Measurements from ENCODE around the gene DNAJC13. TPM values are rescaled to one million over a fixed set of nuclear protein-coding genes. Genes with fewer than 3 reads are reported as not detected.
A peak's percentile ranks its signal among the peaks of the same experiment; 100 is the strongest.
"Not testable (repeated sequence)": the region's sequence is repeated elsewhere in the genome, so short reads cannot be mapped to it uniquely, and the experiment has no call there.

DNAJC13 gene
- total RNA-seq, 1 donor: 107 TPM

- DNase-seq (ENCODE audit: low read depth): peak; percentile 69
- no peak overlapping the region for H3K4me3 ChIP-seq (ENCODE audit: low read depth, low read length)
- TF ChIP-seq, protein P1, sequence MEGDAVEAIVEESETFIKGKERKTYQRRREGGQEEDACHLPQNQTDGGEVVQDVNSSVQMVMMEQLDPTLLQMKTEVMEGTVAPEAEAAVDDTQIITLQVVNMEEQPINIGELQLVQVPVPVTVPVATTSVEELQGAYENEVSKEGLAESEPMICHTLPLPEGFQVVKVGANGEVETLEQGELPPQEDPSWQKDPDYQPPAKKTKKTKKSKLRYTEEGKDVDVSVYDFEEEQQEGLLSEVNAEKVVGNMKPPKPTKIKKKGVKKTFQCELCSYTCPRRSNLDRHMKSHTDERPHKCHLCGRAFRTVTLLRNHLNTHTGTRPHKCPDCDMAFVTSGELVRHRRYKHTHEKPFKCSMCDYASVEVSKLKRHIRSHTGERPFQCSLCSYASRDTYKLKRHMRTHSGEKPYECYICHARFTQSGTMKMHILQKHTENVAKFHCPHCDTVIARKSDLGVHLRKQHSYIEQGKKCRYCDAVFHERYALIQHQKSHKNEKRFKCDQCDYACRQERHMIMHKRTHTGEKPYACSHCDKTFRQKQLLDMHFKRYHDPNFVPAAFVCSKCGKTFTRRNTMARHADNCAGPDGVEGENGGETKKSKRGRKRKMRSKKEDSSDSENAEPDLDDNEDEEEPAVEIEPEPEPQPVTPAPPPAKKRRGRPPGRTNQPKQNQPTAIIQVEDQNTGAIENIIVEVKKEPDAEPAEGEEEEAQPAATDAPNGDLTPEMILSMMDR (IDR thresholded peaks at IDR 0.05; ENCODE audit: insufficient read depth, low read depth, low read length): no peak
Measured at GRCh38 chr3:132549890-132550578, 132.7 kb downstream of the DNAJC13 start.

DNA sequence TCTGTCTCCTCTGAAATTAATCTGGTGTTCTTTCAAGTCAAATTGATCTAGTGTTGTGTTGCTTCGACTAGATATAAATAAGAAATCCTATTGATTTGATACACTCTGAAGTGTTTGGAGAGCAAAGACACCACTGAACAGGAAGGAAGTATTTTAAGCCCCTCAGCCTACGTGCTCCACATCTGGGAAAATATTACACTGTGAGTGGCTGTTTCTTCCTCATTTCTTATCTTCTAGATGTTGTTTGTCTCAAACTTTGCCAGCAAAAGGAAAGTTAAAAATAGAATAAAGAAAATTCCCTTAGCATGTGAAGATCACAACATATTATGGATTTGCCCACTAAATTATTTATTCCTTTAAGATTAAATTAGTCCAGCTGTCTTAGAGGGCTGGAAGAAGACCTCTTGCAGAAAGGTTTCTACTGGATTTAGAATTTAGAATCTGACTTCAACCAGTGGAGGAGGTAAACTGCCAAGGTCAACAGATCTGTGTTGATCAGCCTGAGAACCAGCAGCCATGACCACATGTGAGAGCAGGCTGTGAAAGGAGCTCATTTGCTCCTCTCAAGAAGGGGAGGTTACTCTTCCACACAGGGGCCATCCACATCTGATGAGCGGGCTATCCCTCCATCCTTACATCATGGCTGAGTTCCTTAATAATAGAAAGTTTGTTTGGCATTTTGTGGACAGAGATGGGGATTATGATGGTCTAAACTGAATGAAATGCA, 133.4 kb downstream of the DNAJC13 start:
- TF ChIP-seq, protein P1 (IDR thresholded peaks at IDR 0.05; ENCODE audit: insufficient read depth, low read depth, low read length): no peak
- peak; percentile 16 for DNase-seq (ENCODE audit: low read depth)
- H3K4me3 ChIP-seq (ENCODE audit: low read depth, low read length): no peak overlapping the region

DNA sequence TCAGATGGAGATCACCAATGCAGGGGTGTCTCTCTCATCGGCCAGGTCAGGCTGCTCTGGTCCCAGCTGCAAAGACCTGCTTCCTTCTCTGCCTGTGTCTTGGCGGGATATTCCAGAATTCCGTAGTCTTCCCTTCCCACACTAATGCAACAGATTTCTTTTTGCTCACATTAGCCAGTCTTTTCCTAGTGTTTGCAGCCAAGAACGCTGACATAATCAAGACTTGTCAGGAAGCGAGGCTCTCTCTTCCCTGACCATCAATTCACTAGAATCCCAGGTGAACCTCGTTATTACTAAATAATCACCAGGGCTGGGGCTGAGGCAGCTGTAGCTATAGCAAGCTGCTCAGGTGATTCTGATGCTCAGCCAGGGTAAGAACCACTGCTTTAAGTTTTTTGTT, 136.5 kb downstream of the DNAJC13 start:
- H3K4me3 ChIP-seq (ENCODE audit: low read depth, low read length): no peak overlapping the region
- TF ChIP-seq, protein P1 (IDR thresholded peaks at IDR 0.05; ENCODE audit: insufficient read depth, low read depth, low read length): no peak
- no peak for DNase-seq (ENCODE audit: low read depth)

- no peak for DNase-seq (ENCODE audit: low read depth)
Measured at GRCh38 chr3:132554437-132554836, 137.1 kb downstream of the DNAJC13 start.

DNA sequence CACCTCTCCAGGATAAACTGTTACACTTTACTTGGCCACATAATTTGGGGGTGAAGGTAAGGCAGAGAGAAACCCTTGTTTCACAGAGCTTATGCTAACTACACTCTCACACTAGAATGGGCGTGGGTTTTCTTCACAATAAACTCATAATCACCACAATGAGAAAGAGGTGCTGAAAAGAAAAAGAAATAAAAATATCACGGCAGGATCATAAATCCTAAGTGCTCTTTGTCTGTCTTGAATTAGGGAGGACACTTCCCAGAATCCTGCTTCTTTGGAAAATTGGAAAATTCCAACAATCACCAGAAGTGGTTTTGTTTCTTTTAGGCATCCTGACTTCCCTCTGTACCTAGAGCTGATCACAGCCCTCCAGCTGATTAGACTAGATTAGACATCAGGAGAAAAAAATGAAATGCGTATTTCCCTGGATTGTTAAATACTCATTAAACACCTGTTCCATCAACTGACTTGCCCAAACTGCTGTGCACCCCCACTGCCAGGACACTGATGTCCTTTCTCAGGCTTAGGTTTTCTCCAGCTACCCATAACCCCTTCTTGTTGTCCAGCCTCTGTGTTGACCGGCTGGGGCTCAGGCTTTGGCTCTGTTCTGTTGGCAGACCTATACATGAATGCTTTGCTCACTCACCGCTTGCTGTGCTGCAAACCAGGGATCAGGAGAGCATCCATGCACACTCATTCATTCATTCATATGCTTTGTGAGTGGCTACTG, 138.2 kb downstream of the DNAJC13 start:
- TF ChIP-seq, protein P1 (IDR thresholded peaks at IDR 0.05; ENCODE audit: insufficient read depth, low read depth, low read length): no peak
- no peak for DNase-seq (ENCODE audit: low read depth)
- no peak overlapping the region for H3K4me3 ChIP-seq (ENCODE audit: low read depth, low read length)

More at GRCh38 chr3:132554437-132554836, 137.1 kb downstream of the DNAJC13 start:
- TF ChIP-seq, protein P1 (IDR thresholded peaks at IDR 0.05; ENCODE audit: insufficient read depth, low read depth, low read length): no peak
- H3K4me3 ChIP-seq (ENCODE audit: low read depth, low read length): no peak overlapping the region

DNA sequence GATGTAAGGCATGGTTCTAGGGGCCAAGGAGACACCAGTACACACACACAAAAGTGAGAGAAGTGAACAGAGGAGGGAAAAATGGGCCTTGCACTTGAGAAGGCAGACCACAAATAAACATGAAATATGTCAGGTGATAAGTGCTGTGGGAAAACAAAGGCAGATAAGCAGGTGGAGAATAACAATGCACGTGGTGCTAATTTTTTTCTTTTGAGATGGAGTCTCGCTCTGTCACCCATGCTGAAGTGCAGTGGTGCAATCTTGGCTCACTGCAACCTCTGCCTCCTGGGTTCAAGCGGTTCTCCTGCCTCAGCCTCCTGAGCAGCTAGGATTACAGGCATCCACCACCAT, 138.7 kb downstream of the DNAJC13 start:
- not testable (repeated sequence) for DNase-seq (ENCODE audit: low read depth); H3K4me3 ChIP-seq (ENCODE audit: low read depth, low read length)
